Endothelial cell of umbilical vein (primary cell): Measurements from ENCODE around the gene SELP. TPM values are rescaled to one million over a fixed set of nuclear protein-coding genes. Genes with fewer than 3 reads are reported as not detected.

Experiments
- BruUV-seq: library from RNA; stranded (reverse); fragments of 400-500 nt; replicated peaks from 2 replicates; lab custom pipeline; 2021; lab: Mats Ljungman, UMichigan
- CTCF ChIA-PET: fragments of 300-600, 350-600 bp; sonication (Branson Sonifier 250); formaldehyde crosslinking; loops from one replicate; lab custom pipeline; 2021; ENCODE audit warnings: antibody characterized with exemption, inconsistent platforms; lab: Charles Lee
- POLR2A ChIA-PET: fragments of 300-600, 350-600 bp; sonication (Branson Sonifier 250); formaldehyde crosslinking; loops from one replicate; lab custom pipeline; 2021; ENCODE audit warnings: antibody characterized with exemption, inconsistent platforms; lab: Charles Lee
- DNase-seq: peaks from one replicate; pipeline ENCODE4 v3.0.0-alpha.2; 2011; ENCODE audit warnings: low read depth, low spot score
- FAIRE-seq: peaks from 2 replicates; lab custom pipeline; 2011; peaks lifted over from hg19 to GRCh38; lab: Jason Lieb, UNC
- H2AFZ ChIP-seq: 2 replicates; pipeline ENCODE4 v1.6.0; 2012; ENCODE audit warnings: low read depth, low read length, control low read depth, inconsistent platforms
- H3K27ac ChIP-seq: 2 replicates; pipeline ENCODE4 v1.5.1; 2011; ENCODE audit warnings: low read depth, mild to moderate bottlenecking, control low read depth, low read length, moderate library complexity; ENCODE audit not compliant: insufficient read depth
- H3K27me3 ChIP-seq, 2 experiments: 2 replicates each; pipeline versions ENCODE4 v1.6.0 to v1.6.1; 2011; ENCODE audit warnings: low read length in 2 of 2, mixed read lengths in 1 of 2; ENCODE audit not compliant: control insufficient read depth in 2 of 2, insufficient read depth in 2 of 2
- H3K36me3 ChIP-seq, 2 experiments: 2 replicates in 1 of 2; 3 replicates in 1 of 2; pipeline ENCODE4 v1.5.1; 2011; ENCODE audit warnings: low read length in 2 of 2, mild to moderate bottlenecking in 1 of 2, moderate library complexity in 1 of 2; ENCODE audit not compliant: control insufficient read depth in 2 of 2, insufficient read depth in 2 of 2; ENCODE audit errors: extremely low read depth in 1 of 2
- H3K4me1 ChIP-seq: 3 replicates; pipeline ENCODE4 v1.5.1; 2011; ENCODE audit warnings: mild to moderate bottlenecking, low read length; ENCODE audit not compliant: control insufficient read depth, insufficient read depth; ENCODE audit errors: extremely low read depth
- H3K4me2 ChIP-seq: 2 replicates; pipeline ENCODE4 v1.6.1; 2011; ENCODE audit warnings: low read length, control low read depth, mixed read lengths; ENCODE audit not compliant: insufficient read depth
- H3K4me3 ChIP-seq, 3 experiments: fragments of 200-600 bp in 1 of 3; sonication (generic), shearing (Covaris generic) in 1 of 3; replicated peaks in 1 of 3; 2 replicates each; pipeline ENCODE4 v1.5.1; 2011 to 2016; ENCODE audit warnings: control low read depth in 3 of 3, low read length in 3 of 3, mild to moderate bottlenecking in 2 of 3, inconsistent platforms in 1 of 3, low read depth in 1 of 3, moderate library complexity in 1 of 3; ENCODE audit not compliant: insufficient read depth in 1 of 3
- H3K79me2 ChIP-seq: 2 replicates; pipeline ENCODE4 v1.6.0; 2012; ENCODE audit warnings: low read length, inconsistent platforms; ENCODE audit not compliant: control insufficient read depth, insufficient read depth
- H3K9ac ChIP-seq: replicated peaks from 2 replicates; pipeline ENCODE3; 2011; ENCODE audit warnings: low read length, control low read depth; ENCODE audit not compliant: insufficient read depth; ENCODE audit errors: extremely low read depth
- H3K9me1 ChIP-seq: replicated peaks from 3 replicates; pipeline ENCODE4 v1.6.0; 2011; ENCODE audit warnings: mild to moderate bottlenecking, low read length; ENCODE audit not compliant: control insufficient read depth, insufficient read depth; ENCODE audit errors: extremely low read depth
- H3K9me3 ChIP-seq: replicated peaks from 2 replicates; pipeline ENCODE4 v1.5.1; 2012; ENCODE audit warnings: low read length, inconsistent platforms; ENCODE audit not compliant: control insufficient read depth, insufficient read depth
- H4K20me1 ChIP-seq: replicated peaks from 2 replicates; pipeline ENCODE3; 2011; ENCODE audit warnings: mild to moderate bottlenecking, low read length; ENCODE audit not compliant: control insufficient read depth, insufficient read depth; ENCODE audit errors: extremely low read depth
- CTCF ChIP-seq, 2 donors: IDR thresholded peaks; 1 replicate in 1 of 2; 2 replicates in 1 of 2; pipeline ENCODE4 v1.5.1; 2011; ENCODE audit warnings: low read length in 2 of 2, mild to moderate bottlenecking in 2 of 2, moderate library complexity in 2 of 2, control low read depth in 1 of 2, inconsistent platforms in 1 of 2, low read depth in 1 of 2; ENCODE audit not compliant: insufficient read depth in 1 of 2; ENCODE audit errors: extremely low read depth in 1 of 2
- EZH2 ChIP-seq: IDR thresholded peaks from 2 replicates; pipeline ENCODE4 v1.6.1; 2012; ENCODE audit warnings: borderline replicate concordance, low read depth, mild to moderate bottlenecking, moderate library complexity, low read length, inconsistent platforms; ENCODE audit not compliant: severe bottlenecking
- FOS ChIP-seq: IDR thresholded peaks from 2 replicates; pipeline ENCODE4 v1.6.1; 2011; ENCODE audit warnings: mild to moderate bottlenecking, low read length, moderate library complexity, borderline replicate concordance; ENCODE audit not compliant: insufficient read depth
- GATA2 ChIP-seq: IDR thresholded peaks from 2 replicates; pipeline ENCODE4 v1.7.0; 2011; ENCODE audit warnings: low read depth, mild to moderate bottlenecking, moderate library complexity, mixed read lengths, low read length; ENCODE audit not compliant: insufficient read length, insufficient read depth
- JUN ChIP-seq: IDR thresholded peaks from 2 replicates; pipeline ENCODE4 v1.6.1; 2011; ENCODE audit warnings: borderline replicate concordance, low read depth; ENCODE audit not compliant: insufficient read length, insufficient read depth
- MYC ChIP-seq: IDR thresholded peaks from one replicate; pipeline ENCODE4 v1.6.1; 2011; ENCODE audit warnings: mild to moderate bottlenecking, low read depth, low read length
- POLR2A ChIP-seq: IDR thresholded peaks from 2 replicates; pipeline ENCODE4 v1.6.1; 2012; ENCODE audit warnings: low read depth, mild to moderate bottlenecking, control low read depth, low read length
- POLR2AphosphoS5 ChIP-seq: IDR thresholded peaks from 2 replicates; pipeline ENCODE4 v1.6.1; 2012; ENCODE audit warnings: low read depth, mild to moderate bottlenecking, control low read depth, low read length, moderate library complexity; ENCODE audit not compliant: insufficient read depth
- dilution Hi-C: fragments of 300-500 bp; cut with MboI; formaldehyde crosslinking; loops from one replicate; pipeline ENCODE4 v1.15.0; 2019; ENCODE audit warnings: low sequenced_read_pairs; ENCODE audit not compliant: extremely low pct_ligation_motif_present
- intact Hi-C: fragments of 100-400 bp; cut with micrococcal nuclease; formaldehyde crosslinking; loops from one replicate; pipeline ENCODE4 v1.10.0; 2022
- polyA plus RNA-seq, 4 experiments: library from polyadenylated mRNA; depleted of rRNA in 3 of 4; stranded (reverse) in 3 of 4; unstranded in 1 of 4; fragments of >200 nt; gene quantifications; 2 replicates each; pipeline versions ENCODE4 v1.2.1 to v1.2.3, GENCODE V29; 2011 to 2012; ENCODE audit warnings: missing spikeins in 1 of 4
- total RNA-seq: library from RNA; stranded (reverse); gene quantifications from 2 replicates; pipeline ENCODE4 v1.2.3, GENCODE V29; 2021
- TF ChIP-seq, protein P1 (sequence below): IDR thresholded peaks from 2 replicates; pipeline ENCODE4 v1.6.1; 2011; ENCODE audit not compliant: insufficient read depth, insufficient read length

Gene SELP
- total and polyA plus RNA-seq, 2 donors (not counting 3 experiments of a cell fraction or from before 2014, with no cell fraction given) = 1.3 to 1.6 TPM

DNA sequence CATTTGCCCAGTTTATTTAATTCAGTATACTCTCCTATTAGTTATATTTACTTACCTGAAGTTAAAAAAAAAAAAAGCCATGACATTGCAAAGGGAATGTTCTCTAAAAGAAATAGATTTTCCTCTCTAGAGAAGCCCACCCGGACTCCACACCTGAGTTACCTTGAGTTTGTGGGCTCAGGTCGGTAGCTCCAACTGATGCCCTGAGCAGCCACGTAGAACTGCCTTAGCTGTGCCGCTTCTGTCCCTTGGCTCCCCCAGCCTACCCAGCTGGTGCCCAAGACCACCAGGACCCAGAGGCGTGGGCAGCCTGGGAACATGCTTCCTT, 43.9 kb downstream of the SELP start:
- TF ChIP-seq MYC (no peak), FOS (no peak), JUN (no peak), CTCF (IDR thresholded peaks at IDR 0.05; ENCODE audit: extremely low read depth in 1 of 2, insufficient read depth in 1 of 2, low read depth in 1 of 2, low read length in 2 of 2) (no peak), POLR2A (no peak)
- Histone ChIP-seq H3K9me3 (no peaks in the 10 kb centered on the region), H3K79me2 (no peaks in the 10 kb centered on the region), H3K4me2 (no peak overlapping the region), H3K4me1 (no peaks in the 10 kb centered on the region), H3K9ac (no peak overlapping the region), H3K9me1 (no peaks in the 10 kb centered on the region), H4K20me1 (no peaks in the 10 kb centered on the region), H3K36me3 (no peaks in the 10 kb centered on the region), H2AFZ (peak overlapping the region; percentile 15), H3K27me3 (peaks cover 0 to 4% of the 10 kb centered on the region in 2 experiments), H3K4me3 (no peak overlapping the region), H3K27ac (no peak overlapping the region)
- ChIA-PET POLR2A (interaction anchor here (0.7 kb wide), 1 partner anchor 224 kb away, joined by 3 read pairs; no protein-coding TSS in a partner anchor), CTCF (interaction anchor here (0.8 to 2.7 kb wide), 17 partner anchors 10 to 1243 kb away, joined by 3 to 93 read pairs (median 4); partner anchors contain the start of genes METTL18 and SCYL3)
- DNase-seq = no peak
- no peak for FAIRE-seq
- no TSS peak for BruUV-seq
- intact Hi-C loops = loop anchor here (1.0 kb wide), 2 partner anchors 126 to 223 kb away; no protein-coding TSS in a partner anchor
- dilution Hi-C loops = no loop called here

DNA sequence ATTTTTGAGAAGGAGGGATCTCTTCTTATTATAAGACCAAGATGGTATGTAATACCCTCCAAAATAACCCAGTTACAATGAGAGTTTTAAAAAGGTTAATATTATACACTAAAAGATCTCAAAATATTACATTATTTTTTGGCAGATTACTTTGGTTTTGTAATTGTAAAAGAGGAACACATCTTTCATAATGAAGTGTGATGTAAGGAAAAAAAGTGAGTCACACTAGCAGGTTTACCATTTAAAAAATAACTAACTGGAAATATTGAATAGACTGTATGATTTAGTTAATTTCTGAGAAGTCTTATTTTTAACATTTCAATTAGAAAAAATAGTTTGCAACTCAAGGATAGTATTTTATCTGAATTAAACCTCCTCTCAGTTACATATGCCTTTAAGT, 44.7 kb downstream of the SELP start:
- H3K27me3 ChIP-seq = peaks cover 0 to 4% of the 10 kb centered on the region in 2 experiments
- intact Hi-C loops = no loop called here
- no peak overlapping the region for H3K9ac ChIP-seq
- no peaks in the 10 kb centered on the region for H3K9me1 ChIP-seq
- H3K4me2 ChIP-seq = no peak overlapping the region
- ChIA-PET CTCF (interaction anchor here (1.4 to 2.7 kb wide), 2 partner anchors 127 to 209 kb away, joined by 3 to 93 read pairs; partner anchors contain the start of gene METTL18), POLR2A (no interaction called here)
- H2AFZ ChIP-seq = no peak overlapping the region
- no peaks in the 10 kb centered on the region for H3K9me3 ChIP-seq
- H4K20me1 ChIP-seq = no peaks in the 10 kb centered on the region
- no peak overlapping the region for H3K27ac ChIP-seq
- TF ChIP-seq MYC = no peak
- TF ChIP-seq FOS = no peak
- TF ChIP-seq POLR2A = no peak
- TF ChIP-seq GATA2 = no peak
- TF ChIP-seq POLR2AphosphoS5 = no peak
- TF ChIP-seq, protein P1, sequence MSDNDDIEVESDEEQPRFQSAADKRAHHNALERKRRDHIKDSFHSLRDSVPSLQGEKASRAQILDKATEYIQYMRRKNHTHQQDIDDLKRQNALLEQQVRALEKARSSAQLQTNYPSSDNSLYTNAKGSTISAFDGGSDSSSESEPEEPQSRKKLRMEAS = no peak
- no peak for TF ChIP-seq JUN
- no peak for TF ChIP-seq CTCF (IDR thresholded peaks at IDR 0.05; ENCODE audit: extremely low read depth in 1 of 2, insufficient read depth in 1 of 2, low read depth in 1 of 2, low read length in 2 of 2)
- TF ChIP-seq EZH2 = no peak
- DNase-seq (no peak), FAIRE-seq (no peak)
- H3K4me1 ChIP-seq = no peaks in the 10 kb centered on the region
- no peaks in the 10 kb centered on the region for H3K36me3 ChIP-seq
- BruUV-seq = no TSS peak
- dilution Hi-C loops = no loop called here
- H3K4me3 ChIP-seq = no peak overlapping the region
- H3K79me2 ChIP-seq = no peaks in the 10 kb centered on the region
